Prostate gland (tissue), 2 donors: ENCODE results near the gene FXYD7. TPM values are rescaled to one million over a fixed set of nuclear protein-coding genes. Genes with fewer than 3 reads are reported as not detected.
"Not testable (repeated sequence)": the region's sequence is repeated elsewhere in the genome, so short reads cannot be mapped to it uniquely, and the experiment has no call there.

Experiments used
- DNase-seq: peaks from one replicate; pipeline ENCODE4 v3.0.0-alpha.2; 2019; ENCODE audit warnings: low spot score
- H3K27ac ChIP-seq, 2 donors: fragments of 200-600 bp; sonication (generic); 2 replicates each; pipeline ENCODE4 v1.5.1; 2017 to 2019
- H3K27me3 ChIP-seq: fragments of 200-600 bp; sonication (generic); replicated peaks from 2 replicates; pipeline ENCODE4 v1.5.1; 2019; ENCODE audit not compliant: insufficient read depth
- H3K36me3 ChIP-seq, 2 donors: fragments of 200-600 bp; sonication (generic); 1 replicate in 1 of 2; 2 replicates in 1 of 2; pipeline versions ENCODE4 v1.5.1 to v1.8.1; 2017 to 2019
- H3K4me1 ChIP-seq: fragments of 200-600 bp; sonication (generic); replicated peaks from 2 replicates; pipeline ENCODE4 v1.5.1; 2019
- H3K4me3 ChIP-seq, 2 donors: fragments of 200-600 bp; sonication (generic); 2 replicates each; pipeline ENCODE4 v1.5.1; 2017 to 2019
- H3K9me3 ChIP-seq: fragments of 200-600 bp; sonication (generic); 2 replicates; pipeline ENCODE4 v1.5.1; 2017
- POLR2A ChIP-seq: fragments of 450-650 bp; IDR thresholded peaks from one replicate; pipeline ENCODE4 v1.6.1; 2016; ENCODE audit warnings: antibody characterized with exemption, mild to moderate bottlenecking
- POLR2AphosphoS5 ChIP-seq: sonication (generic); formaldehyde crosslinking; IDR thresholded peaks from one replicate; pipeline ENCODE4 v1.6.1; 2017; ENCODE audit warnings: antibody characterized with exemption
- WGBS: methylation state at CpG from one replicate; pipeline ENCODE4 v1.1.5; 2018; 5-methylcytosine and 5-hydroxymethylcytosine counted together
- intact Hi-C: fragments of 100-400 bp; cut with DNase I; formaldehyde crosslinking; loops from one replicate; pipeline ENCODE4 v1.14.2; 2022
- total RNA-seq, 2 donors: library from RNA; depleted of rRNA; stranded (reverse); fragments of >200 nt; gene quantifications; one replicate each; pipeline ENCODE4 v1.1.0, GENCODE V29; 2016
- TF ChIP-seq, protein P1 (sequence below), 4 experiments: fragments of 200-600 bp in 2 of 4; fragments of 450-650 bp in 2 of 4; sonication (generic) in 2 of 4; IDR thresholded peaks; 1 replicate in 3 of 4; 2 replicates in 1 of 4; pipeline ENCODE4 v1.5.1; 2016 to 2019; ENCODE audit warnings: antibody characterized with exemption in 4 of 4, mild to moderate bottlenecking in 2 of 4, moderate library complexity in 2 of 4

The FXYD7 gene
- total RNA-seq, 2 donors from 2014 or later, result not detected

DNA sequence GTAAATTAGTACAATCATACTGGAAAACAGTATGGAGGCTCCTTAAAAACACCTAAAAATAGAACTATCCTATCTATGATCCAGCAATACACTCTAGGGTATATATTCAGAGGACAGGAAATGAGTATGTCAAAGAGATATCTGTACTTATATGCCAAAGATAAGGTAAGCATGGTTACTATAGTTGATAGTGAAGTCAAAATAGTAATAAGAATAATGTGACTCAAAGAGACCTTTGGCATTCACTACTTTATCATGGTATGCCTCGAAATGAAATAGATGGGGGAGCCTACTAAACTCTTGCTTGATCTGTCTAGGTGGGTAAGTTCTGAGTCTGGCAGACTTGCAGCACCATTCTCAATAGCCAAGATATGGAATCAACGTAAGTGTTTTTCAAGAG lies 41.8 kb downstream of the FXYD7 start:
- Histone ChIP-seq H3K27ac (no peak overlapping the region), H3K4me3 (no peak overlapping the region), H3K27me3 (no peaks in the 10 kb centered on the region), H3K36me3 (no peaks in the 10 kb centered on the region), H3K9me3 (no peaks in the 10 kb centered on the region), H3K4me1 (no peaks in the 10 kb centered on the region)
- intact Hi-C loops, result no loop called here
- TF ChIP-seq POLR2A (no peak), POLR2AphosphoS5 (no peak)
- TF ChIP-seq, protein P1, sequence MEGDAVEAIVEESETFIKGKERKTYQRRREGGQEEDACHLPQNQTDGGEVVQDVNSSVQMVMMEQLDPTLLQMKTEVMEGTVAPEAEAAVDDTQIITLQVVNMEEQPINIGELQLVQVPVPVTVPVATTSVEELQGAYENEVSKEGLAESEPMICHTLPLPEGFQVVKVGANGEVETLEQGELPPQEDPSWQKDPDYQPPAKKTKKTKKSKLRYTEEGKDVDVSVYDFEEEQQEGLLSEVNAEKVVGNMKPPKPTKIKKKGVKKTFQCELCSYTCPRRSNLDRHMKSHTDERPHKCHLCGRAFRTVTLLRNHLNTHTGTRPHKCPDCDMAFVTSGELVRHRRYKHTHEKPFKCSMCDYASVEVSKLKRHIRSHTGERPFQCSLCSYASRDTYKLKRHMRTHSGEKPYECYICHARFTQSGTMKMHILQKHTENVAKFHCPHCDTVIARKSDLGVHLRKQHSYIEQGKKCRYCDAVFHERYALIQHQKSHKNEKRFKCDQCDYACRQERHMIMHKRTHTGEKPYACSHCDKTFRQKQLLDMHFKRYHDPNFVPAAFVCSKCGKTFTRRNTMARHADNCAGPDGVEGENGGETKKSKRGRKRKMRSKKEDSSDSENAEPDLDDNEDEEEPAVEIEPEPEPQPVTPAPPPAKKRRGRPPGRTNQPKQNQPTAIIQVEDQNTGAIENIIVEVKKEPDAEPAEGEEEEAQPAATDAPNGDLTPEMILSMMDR (IDR thresholded peaks at IDR 0.05), result no peak
- no peak for DNase-seq
- WGBS, result 87% methylated on average over 2 of the region's 2 CpGs

DNA sequence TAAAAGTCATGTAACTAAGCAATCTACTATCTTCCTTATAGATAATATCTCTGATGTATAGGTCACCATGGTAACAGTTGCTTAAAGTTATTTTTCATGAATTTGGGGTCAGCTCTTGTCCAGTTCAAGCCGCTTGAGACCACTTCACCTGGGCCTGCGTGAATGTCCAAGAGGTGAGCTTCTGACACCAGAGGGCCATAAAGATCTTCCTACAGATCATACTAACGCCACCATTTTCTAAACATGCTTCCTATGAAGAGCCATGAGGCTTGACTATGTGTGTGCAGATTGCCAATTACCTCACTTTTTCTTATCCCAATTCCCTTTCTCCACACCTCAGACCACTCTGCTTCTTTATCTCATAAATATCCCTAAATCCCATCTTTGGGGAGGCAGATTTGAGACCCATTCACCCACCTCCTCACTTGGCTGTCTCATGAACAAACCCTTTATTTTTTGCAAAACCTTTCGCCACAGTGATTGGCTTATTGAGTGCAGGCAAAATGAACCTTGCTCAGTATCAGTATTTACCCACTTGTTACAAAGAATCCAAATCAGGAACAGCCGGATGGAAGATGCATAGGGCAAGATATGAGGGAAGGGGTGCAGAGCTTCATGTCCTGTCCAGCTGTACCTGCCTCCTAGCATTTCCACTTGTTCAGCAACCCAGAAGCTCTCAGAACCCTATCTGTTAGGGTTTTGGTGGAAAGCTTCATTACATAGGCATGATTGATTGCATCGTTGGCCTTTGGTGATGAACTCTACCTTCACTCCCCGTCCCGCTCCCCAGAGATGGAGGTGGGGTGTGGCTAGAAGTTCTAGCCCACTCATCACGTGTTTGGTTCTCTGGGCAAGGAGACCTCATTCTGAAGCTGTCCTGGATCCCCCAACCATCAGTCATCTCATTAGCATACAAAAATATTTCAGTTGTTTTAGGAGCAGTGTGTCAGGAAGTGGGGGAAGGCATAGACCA lies 51.2 kb downstream of the FXYD7 start:
- Histone ChIP-seq H3K27ac (no peak overlapping the region), H3K4me3 (no peak overlapping the region), H3K27me3 (no peaks in the 10 kb centered on the region), H3K36me3 (no peaks in the 10 kb centered on the region), H3K9me3 (no peaks in the 10 kb centered on the region), H3K4me1 (no peaks in the 10 kb centered on the region)
- intact Hi-C loops, result no loop called here
- no peak for TF ChIP-seq POLR2AphosphoS5
- no peak for TF ChIP-seq POLR2A
- TF ChIP-seq, protein P1 (IDR thresholded peaks at IDR 0.05), result no peak
- DNase-seq, result no peak
- 73% methylated on average over 9 of the region's 9 CpGs for WGBS

DNA sequence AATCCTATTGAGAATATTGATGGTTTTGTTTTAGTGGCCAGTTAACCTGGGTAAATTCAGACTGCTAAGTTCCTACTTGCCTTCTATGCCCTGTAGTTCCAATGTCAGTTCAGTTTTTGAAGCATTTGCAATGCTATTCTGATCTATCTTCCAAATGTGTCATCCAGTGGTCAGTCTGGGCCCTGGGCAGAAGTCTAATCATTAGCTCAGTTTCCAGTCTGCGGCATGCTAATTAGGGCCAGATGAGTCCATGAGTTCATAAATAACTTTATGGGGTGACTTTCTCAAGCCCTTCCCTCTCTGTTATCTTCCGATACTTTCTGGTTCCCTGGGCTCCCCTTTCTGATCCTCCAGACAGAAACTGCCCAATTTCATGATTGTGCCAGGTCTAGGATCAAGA lies 52.8 kb downstream of the FXYD7 start:
- H3K4me1 ChIP-seq, result no peaks in the 10 kb centered on the region
- TF ChIP-seq, protein P1 (IDR thresholded peaks at IDR 0.05), result no peak
- TF ChIP-seq POLR2A (no peak), POLR2AphosphoS5 (no peak)
- WGBS, result 49% methylated on average over 2 of the region's 2 CpGs
- DNase-seq, result no peak
- no peaks in the 10 kb centered on the region for H3K9me3 ChIP-seq
- H3K36me3 ChIP-seq, result no peaks in the 10 kb centered on the region
- H3K4me3 ChIP-seq, result no peak overlapping the region
- intact Hi-C loops, result no loop called here
- no peaks in the 10 kb centered on the region for H3K27me3 ChIP-seq
- no peak overlapping the region for H3K27ac ChIP-seq

DNA sequence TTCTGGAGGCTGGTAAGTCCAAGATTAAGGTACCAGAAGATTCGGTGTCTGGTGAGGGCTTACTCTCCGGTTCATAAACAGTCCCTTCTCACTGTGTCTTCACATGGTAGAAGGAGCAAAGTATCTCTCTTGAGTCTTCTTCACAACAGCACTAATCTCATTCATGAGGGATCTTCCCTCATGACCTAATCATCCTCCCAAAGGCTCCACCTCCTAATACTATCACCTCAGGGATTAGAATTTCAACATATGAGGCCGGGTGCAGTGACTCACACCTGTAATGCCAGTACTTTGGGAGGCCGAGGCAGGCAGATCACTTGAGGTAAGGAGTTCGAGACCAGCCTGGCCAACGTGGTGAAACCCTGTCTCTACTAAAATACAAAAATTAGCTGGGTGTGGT lies 53.8 kb downstream of the FXYD7 start:
- H3K27ac ChIP-seq, H3K27me3 ChIP-seq, H3K4me3 ChIP-seq, intact Hi-C loops, DNase-seq, H3K36me3 ChIP-seq, H3K9me3 ChIP-seq, H3K4me1 ChIP-seq: not testable (repeated sequence)
- WGBS, result 80% methylated on average over 6 of the region's 6 CpGs

DNA sequence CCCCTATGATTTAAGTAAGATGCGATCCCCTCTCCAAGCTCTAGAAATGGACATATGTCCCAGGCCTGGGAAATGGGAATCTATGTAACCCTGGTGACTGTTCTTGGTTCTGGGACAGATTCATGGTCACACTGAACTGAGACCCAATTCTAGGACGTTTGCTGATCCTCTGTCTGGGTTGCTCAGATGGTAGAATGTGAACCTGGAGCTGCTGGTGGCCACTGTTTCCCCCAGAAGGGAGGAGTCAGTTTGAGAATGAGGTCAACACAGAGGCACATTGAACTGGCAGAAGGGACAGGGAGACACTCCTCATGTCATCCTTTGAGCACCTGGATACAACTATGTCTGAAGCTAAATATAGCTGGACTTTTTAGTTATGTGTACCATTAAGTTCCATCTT lies 56.4 kb downstream of the FXYD7 start:
- TF ChIP-seq POLR2A, result no peak
- TF ChIP-seq, protein P1 (IDR thresholded peaks at IDR 0.05), result no peak
- no peak for TF ChIP-seq POLR2AphosphoS5
- Histone ChIP-seq H3K36me3 (no peaks in the 10 kb centered on the region), H3K4me1 (no peaks in the 10 kb centered on the region), H3K27ac (no peak overlapping the region), H3K4me3 (no peak overlapping the region), H3K27me3 (no peaks in the 10 kb centered on the region), H3K9me3 (no peaks in the 10 kb centered on the region)
- intact Hi-C loops, result no loop called here
- WGBS, result 58% methylated on average over 2 of the region's 2 CpGs
- no peak for DNase-seq
